NCI-H524 treated with DMSO at 0.1 percent for 48 hours (cell line): Measurements from ENCODE around the gene PBX1.

Source experiments
- DNase-seq: peaks from one replicate; lab custom pipeline; 2025; lab: John Stamatoyannopoulos, UW

Gene PBX1

GRCh38 chr1:164563721-164564360 is 4.9 kb downstream of the PBX1 start:
- DNase-seq = no peak

DNA sequence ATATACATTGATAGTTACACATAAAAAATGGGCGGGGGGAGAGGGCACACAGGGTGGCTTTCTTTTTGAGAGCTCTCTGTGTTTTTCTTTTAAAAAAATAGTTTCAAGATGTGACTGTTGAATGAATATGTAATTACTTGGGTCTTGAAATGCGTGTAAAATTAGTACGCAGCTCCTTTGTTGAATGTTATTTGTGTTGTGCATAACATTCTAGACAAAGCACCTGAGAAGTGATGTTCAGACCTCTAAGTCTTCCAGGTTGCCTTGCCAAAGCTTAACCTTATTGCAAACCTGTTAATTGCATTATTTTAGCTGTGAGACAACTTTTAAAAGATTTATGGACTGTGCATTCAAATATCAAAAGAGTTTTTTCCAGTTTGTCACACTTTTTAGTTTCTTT is 5.4 kb downstream of the PBX1 start:
- DNase-seq = no peak

- no peak for DNase-seq
Observed at GRCh38 chr1:164565357-164565756, 6.4 kb downstream of the PBX1 start.

DNA sequence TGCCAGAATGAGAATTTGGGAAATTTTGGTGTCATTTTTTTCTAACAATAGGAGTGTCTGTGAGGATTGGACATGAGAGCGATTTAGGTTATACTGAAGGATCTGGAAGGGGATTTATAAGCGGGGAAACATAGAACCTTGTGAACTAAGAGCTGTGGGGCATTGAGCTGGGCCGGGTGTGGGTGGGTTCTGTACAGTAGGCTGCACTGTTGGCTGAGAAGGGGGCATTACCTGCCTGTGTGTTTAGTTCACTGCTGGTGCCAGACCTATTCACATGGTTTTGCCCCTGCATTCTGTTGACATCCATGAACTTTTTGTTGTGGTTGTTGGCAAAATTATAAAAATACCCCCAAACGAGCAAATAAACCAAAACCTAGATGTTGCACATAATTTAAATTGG is 8.8 kb downstream of the PBX1 start:
- no peak for DNase-seq

GRCh38 chr1:164569241-164569640 is 10.3 kb downstream of the PBX1 start:
- DNase-seq = no peak

GRCh38 chr1:164569866-164570265 is 10.9 kb downstream of the PBX1 start:
- DNase-seq = no peak

GRCh38 chr1:164571333-164571732 is 12.3 kb downstream of the PBX1 start:
- no peak for DNase-seq

GRCh38 chr1:164575356-164575886 is 16.4 kb downstream of the PBX1 start:
- no peak for DNase-seq

- no peak for DNase-seq
Observed at GRCh38 chr1:164576291-164577271, 17.6 kb downstream of the PBX1 start.

- DNase-seq = no peak
Observed at GRCh38 chr1:164577291-164577690, 18.3 kb downstream of the PBX1 start.

DNA sequence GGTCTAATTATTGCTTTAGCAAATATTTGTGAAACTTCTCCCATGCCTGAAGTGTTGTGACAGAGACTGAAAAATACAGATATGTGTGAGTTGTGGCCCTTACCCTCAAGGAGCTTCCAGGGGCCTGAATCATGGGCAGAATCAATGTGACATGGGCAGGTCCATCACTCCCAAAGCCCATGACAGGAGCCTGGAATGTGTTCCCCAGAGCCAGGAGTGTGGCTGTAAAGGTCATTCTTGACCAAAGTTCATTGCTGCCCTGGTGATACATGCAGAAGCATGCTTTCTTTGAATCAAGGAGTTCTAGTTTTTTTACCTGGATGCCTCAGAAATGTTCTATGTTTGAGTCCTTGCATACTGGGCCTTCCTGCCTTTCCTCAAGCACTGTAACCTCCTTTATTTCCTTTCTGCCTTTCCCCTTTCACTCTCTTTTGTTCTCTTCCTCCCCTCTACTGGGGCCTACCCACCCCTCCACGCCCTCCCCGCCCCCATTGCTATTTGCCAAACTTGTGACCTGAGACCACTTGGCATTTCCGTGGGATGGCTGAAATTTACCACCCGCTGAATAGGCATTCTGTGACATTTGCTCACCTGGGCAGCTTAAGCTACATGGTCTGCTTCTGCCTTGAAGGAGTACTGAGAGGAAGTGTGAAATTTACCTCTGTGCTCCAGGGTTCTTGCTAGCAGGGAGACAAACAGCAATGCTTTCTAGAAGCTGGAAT is 19.7 kb downstream of the PBX1 start:
- DNase-seq = no peak

GRCh38 chr1:164579381-164579780 is 20.4 kb downstream of the PBX1 start:
- DNase-seq = no peak

DNA sequence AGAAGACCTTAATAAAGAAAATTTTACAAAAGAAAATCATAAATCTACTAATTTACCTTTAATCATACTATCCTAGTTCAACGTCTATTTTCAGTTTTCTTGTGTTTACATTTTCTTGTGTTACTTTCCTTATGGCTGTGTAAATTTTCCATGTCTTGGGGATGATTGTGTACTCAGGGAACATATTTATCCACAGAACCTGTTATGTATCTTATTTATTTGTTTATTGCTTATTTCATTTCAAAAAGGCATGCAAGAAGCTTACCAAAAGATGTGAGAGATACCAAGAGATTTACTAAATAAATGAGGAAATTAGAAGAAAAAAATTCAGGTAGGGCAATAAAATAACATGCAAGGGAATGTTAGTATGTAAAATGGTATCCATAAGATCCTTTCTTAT is 22.8 kb downstream of the PBX1 start:
- DNase-seq = no peak

DNA sequence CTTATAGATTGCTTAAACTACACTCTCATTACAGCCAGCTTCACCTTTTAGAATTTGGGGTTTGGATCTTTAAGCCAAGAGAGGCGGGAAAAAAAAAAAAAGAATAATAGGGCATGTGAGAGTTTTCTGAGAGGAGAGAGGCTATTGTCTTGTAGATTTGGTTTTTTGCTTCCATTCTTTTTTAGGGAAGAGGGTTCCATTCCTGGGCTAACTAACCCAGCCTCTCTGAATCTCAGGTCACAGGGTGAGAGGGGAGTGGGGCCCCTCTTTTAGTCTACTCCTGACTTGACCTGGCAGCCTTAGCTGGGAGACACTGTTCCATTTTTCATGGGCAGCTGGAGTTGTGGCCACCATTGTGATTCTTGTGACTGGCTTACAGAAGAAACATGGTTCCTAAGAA is 24.2 kb downstream of the PBX1 start:
- DNase-seq = no peak

- no peak for DNase-seq
Observed at GRCh38 chr1:164583835-164584539, 25.0 kb downstream of the PBX1 start.

DNA sequence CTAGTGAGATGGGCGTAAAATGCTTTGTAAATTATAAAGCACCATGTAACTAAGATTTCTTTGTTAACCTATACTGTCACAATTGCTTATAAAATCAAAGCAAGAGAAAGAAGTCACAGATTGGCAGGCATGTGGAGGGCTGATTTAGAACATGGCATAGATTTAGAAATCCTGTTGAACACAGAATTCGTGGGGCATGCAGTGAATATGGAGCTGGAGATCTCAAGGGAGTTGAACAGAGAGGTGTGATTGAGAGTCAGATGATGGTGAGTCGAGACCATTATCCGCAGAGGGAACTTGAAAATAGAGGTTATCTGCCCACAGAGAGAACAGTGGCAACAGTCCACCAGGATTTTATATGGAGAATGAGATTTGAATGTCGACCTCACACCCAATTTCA is 27.6 kb downstream of the PBX1 start:
- no peak for DNase-seq

- DNase-seq = no peak
Observed at GRCh38 chr1:164587617-164588501, 28.9 kb downstream of the PBX1 start.

- no peak for DNase-seq
Observed at GRCh38 chr1:164588516-164589341, 29.7 kb downstream of the PBX1 start.

DNA sequence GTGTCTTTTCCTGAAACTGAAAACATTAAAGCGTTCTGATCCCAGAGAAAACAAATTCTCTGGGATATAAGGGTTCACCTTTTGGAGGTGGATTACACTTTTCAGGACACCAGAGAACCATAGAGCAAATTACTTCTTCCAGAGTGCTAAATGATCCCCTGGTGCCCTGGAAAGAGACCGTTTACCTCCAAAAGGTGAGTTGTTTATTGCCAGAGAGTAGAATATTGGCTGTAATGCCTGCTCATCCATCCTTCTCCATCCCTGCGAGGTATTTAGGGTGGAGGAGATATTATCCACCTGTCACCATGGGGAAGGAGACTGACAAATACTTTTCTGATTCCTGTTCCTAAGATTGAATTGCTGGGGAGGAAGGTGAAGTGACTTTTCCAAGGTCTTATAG is 30.4 kb downstream of the PBX1 start:
- DNase-seq = no peak

GRCh38 chr1:164589961-164590507 is 31.1 kb downstream of the PBX1 start:
- no peak for DNase-seq
